HEK293 (cell line): Measurements from ENCODE around the gene MRPS16.
A peak's percentile ranks its signal among the peaks of the same experiment; 100 is the strongest.

Source experiments
- ELK4 ChIP-seq: IDR thresholded peaks from 2 replicates; pipeline ENCODE4 v1.6.1; 2011; ENCODE audit warnings: mild to moderate bottlenecking, low read depth, low read length, borderline replicate concordance
- FEZF1 ChIP-seq: fragments of 450-650 bp; formaldehyde crosslinking; IDR thresholded peaks from 2 replicates; pipeline ENCODE4 v1.5.1; 2016; ENCODE audit warnings: missing biosample characterization, missing genetic modification characterization
- KLF10 ChIP-seq: fragments of 450-650 bp; IDR thresholded peaks from 2 replicates; pipeline ENCODE4 v1.5.1; 2018; ENCODE audit warnings: missing biosample characterization, mild to moderate bottlenecking, missing genetic modification characterization
- OSR2 ChIP-seq: fragments of 450-650 bp; formaldehyde crosslinking; IDR thresholded peaks from 2 replicates; pipeline ENCODE4 v1.5.1; 2016; ENCODE audit warnings: missing biosample characterization, missing genetic modification characterization
- RBAK ChIP-seq: fragments of 450-650 bp; formaldehyde crosslinking; IDR thresholded peaks from 2 replicates; pipeline ENCODE4 v1.5.1; 2016; ENCODE audit warnings: missing biosample characterization, missing genetic modification characterization
- REPIN1 ChIP-seq: fragments of 450-650 bp; formaldehyde crosslinking; IDR thresholded peaks from 2 replicates; pipeline ENCODE4 v1.5.1; 2017; ENCODE audit warnings: missing biosample characterization, missing genetic modification characterization, low read depth
- SALL2 ChIP-seq: fragments of 450-650 bp; formaldehyde crosslinking; IDR thresholded peaks from 2 replicates; pipeline ENCODE4 v1.5.0; 2017; ENCODE audit warnings: missing biosample characterization, mild to moderate bottlenecking, missing genetic modification characterization, borderline replicate concordance
- SP3 ChIP-seq: fragments of 450-650 bp; formaldehyde crosslinking; IDR thresholded peaks from 2 replicates; pipeline ENCODE4 v1.5.1; 2016; ENCODE audit warnings: missing biosample characterization, missing genetic modification characterization
- YY2 ChIP-seq: fragments of 450-650 bp; formaldehyde crosslinking; IDR thresholded peaks from 2 replicates; pipeline ENCODE4 v1.5.1; 2016; ENCODE audit warnings: missing biosample characterization, missing genetic modification characterization
- ZBTB20 ChIP-seq: fragments of 450-650 bp; formaldehyde crosslinking; IDR thresholded peaks from 2 replicates; pipeline ENCODE4 v1.5.1; 2016; ENCODE audit warnings: missing biosample characterization, missing genetic modification characterization
- ZBTB49 ChIP-seq: fragments of 450-650 bp; formaldehyde crosslinking; IDR thresholded peaks from 2 replicates; pipeline ENCODE4 v1.5.1; 2016; ENCODE audit warnings: missing biosample characterization, missing genetic modification characterization, low read depth
- ZNF148 ChIP-seq: fragments of 450-650 bp; formaldehyde crosslinking; IDR thresholded peaks from 2 replicates; pipeline ENCODE4 v1.5.0; 2017; ENCODE audit warnings: missing biosample characterization, missing genetic modification characterization, borderline replicate concordance
- ZNF19 ChIP-seq: fragments of 450-650 bp; formaldehyde crosslinking; IDR thresholded peaks from 2 replicates; pipeline ENCODE4; 2016; ENCODE audit warnings: missing biosample characterization, missing genetic modification characterization, low read depth
- ZNF223 ChIP-seq: fragments of 450-650 bp; formaldehyde crosslinking; IDR thresholded peaks from 2 replicates; pipeline ENCODE4 v1.5.1; 2016; ENCODE audit warnings: missing biosample characterization, missing genetic modification characterization
- ZNF248 ChIP-seq: fragments of 450-650 bp; formaldehyde crosslinking; IDR thresholded peaks from 2 replicates; pipeline ENCODE4 v1.5.1; 2017; ENCODE audit warnings: missing biosample characterization, missing genetic modification characterization
- ZNF292 ChIP-seq: fragments of 450-650 bp; formaldehyde crosslinking; IDR thresholded peaks from 2 replicates; pipeline ENCODE4 v1.5.1; 2016; ENCODE audit warnings: low read depth, missing biosample characterization, missing genetic modification characterization, borderline replicate concordance
- ZNF335 ChIP-seq: fragments of 450-650 bp; formaldehyde crosslinking; conservative IDR thresholded peaks from 2 replicates; pipeline ENCODE4 v1.5.1; 2016; ENCODE audit warnings: missing biosample characterization, missing genetic modification characterization
- ZNF362 ChIP-seq: fragments of 450-650 bp; formaldehyde crosslinking; IDR thresholded peaks from 2 replicates; pipeline ENCODE4 v1.5.1; 2016; ENCODE audit warnings: missing biosample characterization, missing genetic modification characterization
- ZNF426 ChIP-seq: fragments of 450-650 bp; formaldehyde crosslinking; IDR thresholded peaks from 2 replicates; pipeline ENCODE4 v1.5.1; 2017; ENCODE audit warnings: missing biosample characterization, missing genetic modification characterization, mild to moderate bottlenecking, inconsistent platforms, moderate library complexity
- ZNF621 ChIP-seq: fragments of 450-650 bp; formaldehyde crosslinking; IDR thresholded peaks from 2 replicates; pipeline ENCODE4 v1.5.1; 2017; ENCODE audit warnings: missing biosample characterization, missing genetic modification characterization
- ZNF626 ChIP-seq: fragments of 450-650 bp; sonication (Bioruptor Pico); formaldehyde crosslinking; IDR thresholded peaks from 2 replicates; pipeline ENCODE4 v1.5.1; 2018; ENCODE audit warnings: missing biosample characterization, missing genetic modification characterization, inconsistent platforms
- ZNF645 ChIP-seq: fragments of 450-650 bp; formaldehyde crosslinking; IDR thresholded peaks from 2 replicates; pipeline ENCODE4; 2016; ENCODE audit warnings: missing biosample characterization, missing genetic modification characterization
- ZNF658 ChIP-seq: fragments of 450-650 bp; formaldehyde crosslinking; IDR thresholded peaks from 2 replicates; pipeline ENCODE4; 2016; ENCODE audit warnings: missing biosample characterization, missing genetic modification characterization
- ZNF692 ChIP-seq: fragments of 450-650 bp; formaldehyde crosslinking; IDR thresholded peaks from 2 replicates; pipeline ENCODE4 v1.5.1; 2016; ENCODE audit warnings: missing biosample characterization, missing genetic modification characterization
- ZNF747 ChIP-seq: fragments of 450-650 bp; formaldehyde crosslinking; IDR thresholded peaks from 2 replicates; pipeline ENCODE4 v1.5.1; 2016; ENCODE audit warnings: missing biosample characterization, missing genetic modification characterization
- ZNF777 ChIP-seq: fragments of 450-650 bp; formaldehyde crosslinking; IDR thresholded peaks from 2 replicates; pipeline ENCODE4 v1.5.1; 2017; ENCODE audit warnings: missing biosample characterization, missing genetic modification characterization, borderline replicate concordance
- ZXDB ChIP-seq: fragments of 450-650 bp; formaldehyde crosslinking; IDR thresholded peaks from 2 replicates; pipeline ENCODE4 v1.5.1; 2016; ENCODE audit warnings: missing biosample characterization, missing genetic modification characterization
- TF ChIP-seq, protein P1 (sequence below): fragments of 450-650 bp; formaldehyde crosslinking; IDR thresholded peaks from 2 replicates; pipeline ENCODE4 v1.5.1; 2017; ENCODE audit warnings: missing biosample characterization, missing genetic modification characterization

MRPS16 gene

DNA sequence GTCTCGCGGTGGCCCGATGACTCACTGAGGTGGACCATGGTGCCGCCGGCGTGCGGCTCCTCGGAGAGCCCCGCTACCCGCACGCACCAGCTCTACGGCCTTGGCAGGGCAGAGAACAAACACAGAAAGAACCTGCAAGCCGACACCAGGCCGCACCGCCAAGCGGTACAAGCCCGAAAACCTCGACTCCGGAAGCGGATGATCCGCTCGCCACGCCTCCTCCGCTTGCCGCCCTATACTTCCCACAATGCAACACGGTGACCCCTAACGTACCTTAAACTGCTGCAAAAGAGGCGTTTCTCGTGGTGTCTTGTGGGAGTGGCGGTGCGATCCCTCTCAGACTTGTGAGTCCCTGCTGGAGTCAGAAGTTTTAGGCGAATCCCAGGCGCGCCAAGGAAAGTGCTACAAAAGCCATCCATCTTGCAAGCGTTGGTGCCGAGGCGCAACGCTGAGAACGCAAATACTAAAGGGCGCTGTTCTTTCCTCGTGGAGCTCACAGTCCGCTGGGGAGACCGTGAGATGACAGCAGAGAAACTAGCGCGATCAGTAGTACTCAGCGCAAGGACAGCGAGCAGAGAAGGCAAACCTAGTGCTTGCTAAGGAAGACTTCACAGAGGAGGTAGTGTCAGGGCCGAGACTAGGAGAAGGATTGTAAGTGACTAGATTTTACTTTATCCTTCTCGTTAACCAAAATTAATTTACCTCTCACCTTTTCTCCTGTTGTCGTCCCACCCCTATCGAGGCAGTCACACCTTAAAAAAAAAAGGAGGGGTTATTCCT is at the start of gene MRPS16 (continued):
- TF ChIP-seq FEZF1 (0 out of 2 replicates have a peak, but pooled peaks have one; percentile 14), ZNF777 (tag by site-specific recombination) (no peak), ZNF335 (tag by site-specific recombination) (peak; percentile 94), ZNF426 (tag by site-specific recombination) (no peak), ZNF292 (tag by site-specific recombination) (no peak), OSR2 (tag by site-specific recombination) (no peak), KLF10 (tag by site-specific recombination) (peak; percentile 61), ZNF658 (tag by site-specific recombination) (no peak), ZNF645 (tag by site-specific recombination) (no peak), ZNF747 (no peak), REPIN1 (tag by site-specific recombination) (no peak), ZNF148 (no peak), ZNF626 (no peak), ZXDB (tag by site-specific recombination) (peak; percentile 91), ZBTB20 (tag by site-specific recombination) (peak; percentile 77; the same call in 1 of the 2 replicates), RBAK (tag by site-specific recombination) (no peak), ZNF19 (tag by site-specific recombination) (no peak), SP3 (tag by site-specific recombination) (peak; percentile 99), ZNF621 (tag by site-specific recombination) (no peak), ZNF362 (tag by site-specific recombination) (no peak), ZBTB49 (tag by site-specific recombination) (no peak), ZNF223 (tag by site-specific recombination) (no peak), YY2 (tag by site-specific recombination) (peak; percentile 67; the same call in 1 of the 2 replicates), SALL2 (tag by site-specific recombination) (no peak), ZNF692 (tag by site-specific recombination) (no peak; the same call in 1 of the 2 replicates), ZNF248 (no peak), ELK4 (no peak; the same call in 1 of the 2 replicates)
- TF ChIP-seq, protein P1, sequence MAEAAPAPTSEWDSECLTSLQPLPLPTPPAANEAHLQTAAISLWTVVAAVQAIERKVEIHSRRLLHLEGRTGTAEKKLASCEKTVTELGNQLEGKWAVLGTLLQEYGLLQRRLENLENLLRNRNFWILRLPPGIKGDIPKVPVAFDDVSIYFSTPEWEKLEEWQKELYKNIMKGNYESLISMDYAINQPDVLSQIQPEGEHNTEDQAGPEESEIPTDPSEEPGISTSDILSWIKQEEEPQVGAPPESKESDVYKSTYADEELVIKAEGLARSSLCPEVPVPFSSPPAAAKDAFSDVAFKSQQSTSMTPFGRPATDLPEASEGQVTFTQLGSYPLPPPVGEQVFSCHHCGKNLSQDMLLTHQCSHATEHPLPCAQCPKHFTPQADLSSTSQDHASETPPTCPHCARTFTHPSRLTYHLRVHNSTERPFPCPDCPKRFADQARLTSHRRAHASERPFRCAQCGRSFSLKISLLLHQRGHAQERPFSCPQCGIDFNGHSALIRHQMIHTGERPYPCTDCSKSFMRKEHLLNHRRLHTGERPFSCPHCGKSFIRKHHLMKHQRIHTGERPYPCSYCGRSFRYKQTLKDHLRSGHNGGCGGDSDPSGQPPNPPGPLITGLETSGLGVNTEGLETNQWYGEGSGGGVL (tag by site-specific recombination) = no peak
